HPDE6-E6E7 (cell line): ENCODE measurements around the gene ROBO3.

Source experiments
- DNase-seq: peaks from one replicate; pipeline ENCODE4 v3.0.0; 2011; ENCODE audit warnings: missing footprints; ENCODE audit errors: extremely low spot score

The ROBO3 gene

GRCh38 chr11:124842305-124842704 is 22.9 kb upstream of the ROBO3 start:
- DNase-seq: no peak

- no peak for DNase-seq
Measured at GRCh38 chr11:124843616-124843910, 21.7 kb upstream of the ROBO3 start.

GRCh38 chr11:124844664-124845079 is 20.6 kb upstream of the ROBO3 start:
- no peak for DNase-seq

GRCh38 chr11:124846070-124846673 is 19.1 kb upstream of the ROBO3 start:
- no peak for DNase-seq

GRCh38 chr11:124859171-124859570 is 6.1 kb upstream of the ROBO3 start:
- no peak for DNase-seq

GRCh38 chr11:124861670-124862069 is 3.6 kb upstream of the ROBO3 start:
- no peak for DNase-seq

- DNase-seq: no peak
Measured at GRCh38 chr11:124863137-124863825, 2.0 kb upstream of the ROBO3 start.

- DNase-seq: no peak
Measured at GRCh38 chr11:124863826-124864165, 1.4 kb upstream of the ROBO3 start.

- no peak for DNase-seq
Measured at GRCh38 chr11:124864176-124864891, 898 bp upstream of the ROBO3 start.

GRCh38 chr11:124864892-124865180 is 396 bp upstream of the ROBO3 start:
- no peak for DNase-seq

- peak; percentile 78 for DNase-seq
Measured at GRCh38 chr11:124865902-124866851, 945 bp downstream of the ROBO3 start.

GRCh38 chr11:124867700-124868099 is 2.5 kb downstream of the ROBO3 start:
- DNase-seq: peak; percentile 49

- DNase-seq: no peak
Measured at GRCh38 chr11:124868331-124869274, 3.4 kb downstream of the ROBO3 start.

- no peak for DNase-seq
Measured at GRCh38 chr11:124869331-124869730, 4.1 kb downstream of the ROBO3 start.

GRCh38 chr11:124869856-124870387 is 4.7 kb downstream of the ROBO3 start:
- DNase-seq: no peak

- DNase-seq: no peak
Measured at GRCh38 chr11:124870430-124870829, 5.2 kb downstream of the ROBO3 start.

- DNase-seq: no peak
Measured at GRCh38 chr11:124872280-124872679, 7.0 kb downstream of the ROBO3 start.

GRCh38 chr11:124872741-124873140 is 7.5 kb downstream of the ROBO3 start:
- DNase-seq: no peak

GRCh38 chr11:124873951-124874350 is 8.7 kb downstream of the ROBO3 start:
- DNase-seq: no peak

GRCh38 chr11:124874571-124875255 is 9.5 kb downstream of the ROBO3 start:
- DNase-seq: no peak
